Body of pancreas (tissue), 4 donors: ENCODE measurements around the gene TEX29.

ENCODE experiments used
- POLR2A ChIP-seq, 3 donors: fragments of 450-650 bp; IDR thresholded peaks; one replicate each; pipeline ENCODE4 v1.6.1; 2016; ENCODE audit warnings: antibody characterized with exemption in 3 of 3, mild to moderate bottlenecking in 2 of 3
- TF ChIP-seq, protein P1 (sequence below), 7 experiments: fragments of 450-650 bp in 4 of 7; fragments of 200-600 bp in 3 of 7; sonication (generic) in 3 of 7; IDR thresholded peaks; one replicate each; pipeline ENCODE4 v1.5.1; 2016 to 2019; ENCODE audit warnings: antibody characterized with exemption in 7 of 7

- TF ChIP-seq, protein P1, sequence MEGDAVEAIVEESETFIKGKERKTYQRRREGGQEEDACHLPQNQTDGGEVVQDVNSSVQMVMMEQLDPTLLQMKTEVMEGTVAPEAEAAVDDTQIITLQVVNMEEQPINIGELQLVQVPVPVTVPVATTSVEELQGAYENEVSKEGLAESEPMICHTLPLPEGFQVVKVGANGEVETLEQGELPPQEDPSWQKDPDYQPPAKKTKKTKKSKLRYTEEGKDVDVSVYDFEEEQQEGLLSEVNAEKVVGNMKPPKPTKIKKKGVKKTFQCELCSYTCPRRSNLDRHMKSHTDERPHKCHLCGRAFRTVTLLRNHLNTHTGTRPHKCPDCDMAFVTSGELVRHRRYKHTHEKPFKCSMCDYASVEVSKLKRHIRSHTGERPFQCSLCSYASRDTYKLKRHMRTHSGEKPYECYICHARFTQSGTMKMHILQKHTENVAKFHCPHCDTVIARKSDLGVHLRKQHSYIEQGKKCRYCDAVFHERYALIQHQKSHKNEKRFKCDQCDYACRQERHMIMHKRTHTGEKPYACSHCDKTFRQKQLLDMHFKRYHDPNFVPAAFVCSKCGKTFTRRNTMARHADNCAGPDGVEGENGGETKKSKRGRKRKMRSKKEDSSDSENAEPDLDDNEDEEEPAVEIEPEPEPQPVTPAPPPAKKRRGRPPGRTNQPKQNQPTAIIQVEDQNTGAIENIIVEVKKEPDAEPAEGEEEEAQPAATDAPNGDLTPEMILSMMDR (IDR thresholded peaks at IDR 0.05): no peak
- TF ChIP-seq POLR2A (IDR thresholded peaks at IDR 0.05): no peak
These were observed 39.5 kb upstream of the TEX29 start for GRCh38 chr13:111280681-111281585.
